A549 (cell line): ENCODE measurements around the gene CDC45. TPM values are rescaled to one million over a fixed set of nuclear protein-coding genes. Genes with fewer than 3 reads are reported as not detected.

Experiments
- ATAC-seq, 2 experiments: fragments of 200-7000 bp in 1 of 2; fragments of >200 bp in 1 of 2; cut with Nextera tagmentation in 1 of 2; cut with Tn5 transposase in 1 of 2; 3 replicates each; pipeline versions ENCODE4 v1.8.0 to v1.9.1; 2018 to 2020; ENCODE audit warnings: mild to moderate bottlenecking in 1 of 2, moderate library complexity in 1 of 2
- CTCF ChIA-PET: fragments of 300-600 bp; sonication (Branson Sonifier 250); formaldehyde crosslinking; extraction: SDS; loops from one replicate; lab custom pipeline; 2021; ENCODE audit warnings: antibody characterized with exemption, inconsistent platforms; lab: Yijun Ruan, JAX
- POLR2A ChIA-PET: fragments of 350-600 bp; formaldehyde crosslinking; extraction: SDS; loops from one replicate; lab custom pipeline; 2021; ENCODE audit warnings: antibody characterized with exemption, inconsistent platforms; lab: Yijun Ruan, JAX
- DNase-seq, 2 experiments: peaks; one replicate each; pipeline versions ENCODE4 v3.0.0 to v3.0.0-alpha.2; 2011 to 2016; ENCODE audit warnings: low read depth in 1 of 2, low spot score in 1 of 2
- FAIRE-seq: peaks from 2 replicates; lab custom pipeline; 2011; peaks lifted over from hg19 to GRCh38; lab: Jason Lieb, UNC
- H3K27ac ChIP-seq, 2 experiments: fragments of >200 bp; sonication (Bioruptor Twin); formaldehyde crosslinking; 3 replicates each; pipeline ENCODE4 v1.5.1; 2016 to 2017
- H3K4me1 ChIP-seq: fragments of >200 bp; sonication (Bioruptor Twin); formaldehyde crosslinking; 3 replicates; pipeline ENCODE4 v1.6.1; 2016
- H3K4me2 ChIP-seq: fragments of >200 bp; sonication (Bioruptor Twin); formaldehyde crosslinking; 3 replicates; pipeline ENCODE4 v1.6.1; 2016
- H3K4me3 ChIP-seq: fragments of >200 bp; sonication (Bioruptor Twin); formaldehyde crosslinking; 3 replicates; pipeline ENCODE4 v1.5.1; 2016
- H3K9me3 ChIP-seq: fragments of >200 bp; sonication (Bioruptor Twin); formaldehyde crosslinking; 3 replicates; pipeline ENCODE4 v1.6.1; 2016
- CHD2 ChIP-seq: fragments of 150-350 bp; IDR thresholded peaks from 2 replicates; pipeline ENCODE4 v1.6.1; 2014; ENCODE audit warnings: low read length; ENCODE audit not compliant: partially characterized antibody
- CHD4 ChIP-seq: fragments of 200-600 bp; sonication (generic); IDR thresholded peaks from 2 replicates; pipeline ENCODE4 v1.6.1; 2016; ENCODE audit warnings: antibody characterized with exemption, mild to moderate bottlenecking, borderline replicate concordance
- EHF ChIP-seq: fragments of 250-450 bp; sonication (Bioruptor Pico); IDR thresholded peaks from 2 replicates; pipeline ENCODE4 v1.5.0; 2020; ENCODE audit warnings: mild to moderate bottlenecking
- EHMT2 ChIP-seq: fragments of 200-600 bp; sonication (generic); IDR thresholded peaks from 2 replicates; pipeline ENCODE4 v1.6.1; 2016; ENCODE audit warnings: antibody characterized with exemption, low read depth, mild to moderate bottlenecking, moderate library complexity
- ESRRA ChIP-seq: fragments of 150-350 bp; IDR thresholded peaks from 2 replicates; pipeline ENCODE4 v1.6.1; 2014; ENCODE audit warnings: mild to moderate bottlenecking, low read length, borderline replicate concordance
- HMGXB4 ChIP-seq: fragments of 250-450 bp; sonication (Bioruptor Pico); IDR thresholded peaks from 2 replicates; pipeline ENCODE4 v1.5.0; 2021; ENCODE audit warnings: mild to moderate bottlenecking, moderate library complexity, borderline replicate concordance
- JUN ChIP-seq, 2 experiments: fragments of >200 bp; sonication (Bioruptor Twin); formaldehyde crosslinking; IDR thresholded peaks; 2 replicates in 1 of 2; 3 replicates in 1 of 2; pipeline ENCODE4 v1.6.1; 2016 to 2017
- MAFK ChIP-seq: fragments of 450-650 bp; IDR thresholded peaks from 2 replicates; pipeline ENCODE4 v1.6.1; 2014; ENCODE audit not compliant: partially characterized antibody
- NPAS2 ChIP-seq: fragments of 250-450 bp; sonication (Bioruptor Pico); IDR thresholded peaks from 2 replicates; pipeline ENCODE4 v1.8.0; 2022; ENCODE audit warnings: mild to moderate bottlenecking, moderate library complexity, borderline replicate concordance
- NR3C1 ChIP-seq: fragments of >200 bp; sonication (Bioruptor Twin); formaldehyde crosslinking; IDR thresholded peaks from 3 replicates; pipeline ENCODE4 v1.6.1; 2017
- PHF8 ChIP-seq: fragments of 200-600 bp; sonication (generic); IDR thresholded peaks from 2 replicates; pipeline ENCODE4 v1.6.1; 2016; ENCODE audit warnings: low read depth, mild to moderate bottlenecking, antibody characterized with exemption, moderate library complexity, borderline replicate concordance
- RAD21 ChIP-seq, 2 experiments: fragments of >200 bp in 1 of 2; sonication (Bioruptor Twin) in 1 of 2; formaldehyde crosslinking in 1 of 2; IDR thresholded peaks in 1 of 2; conservative IDR thresholded peaks in 1 of 2; 2 replicates in 1 of 2; 3 replicates in 1 of 2; pipeline ENCODE4 v1.6.1; 2012 to 2018; ENCODE audit warnings: inconsistent platforms in 1 of 2
- RARB ChIP-seq: fragments of 250-450 bp; sonication (Bioruptor Pico); IDR thresholded peaks from 2 replicates; pipeline ENCODE4 v1.8.0; 2021; ENCODE audit warnings: mild to moderate bottlenecking, moderate library complexity
- RCOR1 ChIP-seq: fragments of 150-350 bp; IDR thresholded peaks from 2 replicates; pipeline ENCODE4 v1.6.1; 2014; ENCODE audit warnings: antibody characterized with exemption, low read length, low read depth
- RFX5 ChIP-seq: fragments of 450-650 bp; IDR thresholded peaks from 2 replicates; pipeline ENCODE4 v1.7.1; 2014; ENCODE audit warnings: antibody characterized with exemption, mild to moderate bottlenecking, moderate library complexity
- TP53 ChIP-seq: fragments of 250-450 bp; sonication (Bioruptor Pico); IDR thresholded peaks from 2 replicates; pipeline ENCODE4 v1.5.0; 2021; ENCODE audit warnings: mild to moderate bottlenecking, moderate library complexity
- ZC3H11A ChIP-seq: fragments of 450-650 bp; IDR thresholded peaks from 2 replicates; pipeline ENCODE4 v1.6.1; 2014; ENCODE audit warnings: antibody characterized with exemption, mild to moderate bottlenecking
- ZFP36 ChIP-seq: fragments of 450-650 bp; IDR thresholded peaks from 2 replicates; pipeline ENCODE4 v1.6.1; 2014; ENCODE audit warnings: borderline replicate concordance; ENCODE audit not compliant: partially characterized antibody
- WGBS: methylation state at CpG from one replicate; pipeline ENCODE4 v1.1.6; 2017; ENCODE audit errors: missing lambda C conversion rate; 5-methylcytosine and 5-hydroxymethylcytosine counted together
- polyA plus RNA-seq, 4 experiments: library from polyadenylated mRNA; depleted of rRNA in 3 of 4; stranded (reverse); fragments of >200 nt; fragmentation: RNase III in 1 of 4; extraction: RNeasy Plus Mini Kit Qiagen cat#74134 plus additional on column Dnase treatment in 1 of 4; gene quantifications; 2 replicates in 3 of 4; 3 replicates in 1 of 4; pipeline ENCODE4 v1.2.3, GENCODE V29; 2011 to 2017
- TF ChIP-seq, protein P1 (sequence below): fragments of >200 bp; sonication (Bioruptor Twin); formaldehyde crosslinking; IDR thresholded peaks from 2 replicates; pipeline ENCODE4 v1.6.1; 2016
- TF ChIP-seq, protein P2 (sequence below): IDR thresholded peaks from 2 replicates; pipeline ENCODE4 v1.6.1; 2012; ENCODE audit warnings: low read depth, borderline replicate concordance
- TF ChIP-seq, protein P3 (sequence below): fragments of 200-600 bp; sonication (generic); IDR thresholded peaks from 2 replicates; pipeline ENCODE4 v1.6.1; 2016; ENCODE audit warnings: antibody characterized with exemption, mild to moderate bottlenecking, moderate library complexity

The CDC45 gene
- polyA plus RNA-seq, 2 of the 4 experiments (the other 2 are of a cell fraction): 47.2 to 51.6 TPM

GRCh38 chr22:19453718-19454117, 26.0 kb upstream of the CDC45 start:
- POLR2A ChIA-PET: no interaction called here
- TF ChIP-seq, protein P1, sequence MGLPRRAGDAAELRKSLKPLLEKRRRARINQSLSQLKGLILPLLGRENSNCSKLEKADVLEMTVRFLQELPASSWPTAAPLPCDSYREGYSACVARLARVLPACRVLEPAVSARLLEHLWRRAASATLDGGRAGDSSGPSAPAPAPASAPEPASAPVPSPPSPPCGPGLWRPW: no peak
- no peak for TF ChIP-seq EHF
- no peak for TF ChIP-seq HMGXB4 (CRISPR knock-in tag)
- TF ChIP-seq, protein P2, sequence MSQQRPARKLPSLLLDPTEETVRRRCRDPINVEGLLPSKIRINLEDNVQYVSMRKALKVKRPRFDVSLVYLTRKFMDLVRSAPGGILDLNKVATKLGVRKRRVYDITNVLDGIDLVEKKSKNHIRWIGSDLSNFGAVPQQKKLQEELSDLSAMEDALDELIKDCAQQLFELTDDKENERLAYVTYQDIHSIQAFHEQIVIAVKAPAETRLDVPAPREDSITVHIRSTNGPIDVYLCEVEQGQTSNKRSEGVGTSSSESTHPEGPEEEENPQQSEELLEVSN: no peak
- TF ChIP-seq, protein P3, sequence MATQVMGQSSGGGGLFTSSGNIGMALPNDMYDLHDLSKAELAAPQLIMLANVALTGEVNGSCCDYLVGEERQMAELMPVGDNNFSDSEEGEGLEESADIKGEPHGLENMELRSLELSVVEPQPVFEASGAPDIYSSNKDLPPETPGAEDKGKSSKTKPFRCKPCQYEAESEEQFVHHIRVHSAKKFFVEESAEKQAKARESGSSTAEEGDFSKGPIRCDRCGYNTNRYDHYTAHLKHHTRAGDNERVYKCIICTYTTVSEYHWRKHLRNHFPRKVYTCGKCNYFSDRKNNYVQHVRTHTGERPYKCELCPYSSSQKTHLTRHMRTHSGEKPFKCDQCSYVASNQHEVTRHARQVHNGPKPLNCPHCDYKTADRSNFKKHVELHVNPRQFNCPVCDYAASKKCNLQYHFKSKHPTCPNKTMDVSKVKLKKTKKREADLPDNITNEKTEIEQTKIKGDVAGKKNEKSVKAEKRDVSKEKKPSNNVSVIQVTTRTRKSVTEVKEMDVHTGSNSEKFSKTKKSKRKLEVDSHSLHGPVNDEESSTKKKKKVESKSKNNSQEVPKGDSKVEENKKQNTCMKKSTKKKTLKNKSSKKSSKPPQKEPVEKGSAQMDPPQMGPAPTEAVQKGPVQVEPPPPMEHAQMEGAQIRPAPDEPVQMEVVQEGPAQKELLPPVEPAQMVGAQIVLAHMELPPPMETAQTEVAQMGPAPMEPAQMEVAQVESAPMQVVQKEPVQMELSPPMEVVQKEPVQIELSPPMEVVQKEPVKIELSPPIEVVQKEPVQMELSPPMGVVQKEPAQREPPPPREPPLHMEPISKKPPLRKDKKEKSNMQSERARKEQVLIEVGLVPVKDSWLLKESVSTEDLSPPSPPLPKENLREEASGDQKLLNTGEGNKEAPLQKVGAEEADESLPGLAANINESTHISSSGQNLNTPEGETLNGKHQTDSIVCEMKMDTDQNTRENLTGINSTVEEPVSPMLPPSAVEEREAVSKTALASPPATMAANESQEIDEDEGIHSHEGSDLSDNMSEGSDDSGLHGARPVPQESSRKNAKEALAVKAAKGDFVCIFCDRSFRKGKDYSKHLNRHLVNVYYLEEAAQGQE: no peak
- no peak for TF ChIP-seq PHF8
- no peak for TF ChIP-seq RARB (CRISPR knock-in tag)
- no peak for TF ChIP-seq RAD21 (conservative IDR thresholded peaks at IDR 0.05 in 1 of 2, IDR thresholded peaks at IDR 0.05 in 1 of 2)
- no peak for TF ChIP-seq JUN (IDR thresholded peaks at IDR 0.05)
- no peak for TF ChIP-seq TP53 (CRISPR knock-in tag)
- no peak for TF ChIP-seq NR3C1
- no peak for TF ChIP-seq NPAS2 (CRISPR knock-in tag)
- no peak for TF ChIP-seq CHD2
- TF ChIP-seq ZFP36: no peak
- TF ChIP-seq RFX5: no peak
- no peak for TF ChIP-seq ESRRA
- TF ChIP-seq RCOR1: no peak
- TF ChIP-seq, all 56 proteins: peak for 0

GRCh38 chr22:19454156-19454555, 25.6 kb upstream of the CDC45 start:
- POLR2A ChIA-PET: no interaction called here
- no peak overlapping the region for H3K4me3 ChIP-seq
- H3K27ac ChIP-seq: no peak overlapping the region
- CTCF ChIA-PET: interaction anchor here (1.2 to 1.4 kb wide), 2 partner anchors 23 to 277 kb away, joined by 3 read pairs; no protein-coding TSS in a partner anchor
- ATAC-seq: no peak
- TF ChIP-seq CHD4 (no peak), ZC3H11A (no peak), MAFK (no peak), EHMT2 (no peak)
- DNase-seq: no peak
- no peaks in the 10 kb centered on the region for H3K9me3 ChIP-seq
- FAIRE-seq: no peak
- 91% methylated on average over 6 of the region's 6 CpGs for WGBS
- H3K4me2 ChIP-seq: no peak overlapping the region
- no peaks in the 10 kb centered on the region for H3K4me1 ChIP-seq

More at GRCh38 chr22:19453718-19454117, 26.0 kb upstream of the CDC45 start:
- H3K4me1 ChIP-seq: 0 out of 3 replicates have a peak, but pooled peaks cover under 1% of the 10 kb centered on the region
- no peak overlapping the region for H3K4me3 ChIP-seq
- ATAC-seq (no peak), FAIRE-seq (no peak), DNase-seq (no peak)
- H3K4me2 ChIP-seq: no peak overlapping the region
- no peak overlapping the region for H3K27ac ChIP-seq
- WGBS: 89% methylated on average over 5 of the region's 5 CpGs
- H3K9me3 ChIP-seq: no peaks in the 10 kb centered on the region
- CTCF ChIA-PET: interaction anchor here (1.0 to 1.4 kb wide), 3 partner anchors 10 to 277 kb away, joined by 3 read pairs; no protein-coding TSS in a partner anchor
